Loucy (cell line): ENCODE data around the gene TYW1B.
"Not testable (repeated sequence)": the region's sequence is repeated elsewhere in the genome, so short reads cannot be mapped to it uniquely, and the experiment has no call there.

Source experiments
- H2AFZ ChIP-seq: fragments of 200-600 bp; sonication (generic); 2 replicates; pipeline ENCODE4 v1.6.0; 2016; ENCODE audit warnings: antibody characterized with exemption, mild to moderate bottlenecking, low read length, moderate library complexity
- H3F3A ChIP-seq: fragments of 200-600 bp; 2 replicates; pipeline ENCODE4 v1.6.0; 2016; ENCODE audit warnings: antibody characterized with exemption, low read depth, mild to moderate bottlenecking
- H3K27me3 ChIP-seq: fragments of 200-600 bp; sonication (generic); 2 replicates; pipeline ENCODE4 v1.6.1; 2014; ENCODE audit warnings: low read length, mild to moderate bottlenecking; ENCODE audit not compliant: insufficient read depth, poor library complexity, severe bottlenecking
- H3K36me3 ChIP-seq: fragments of 200-600 bp; sonication (generic); 2 replicates; pipeline ENCODE4 v1.6.1; 2016; ENCODE audit warnings: low read length; ENCODE audit not compliant: insufficient read depth
- H3K4me1 ChIP-seq: fragments of 200-600 bp; sonication (generic); 2 replicates; pipeline ENCODE4 v1.5.1; 2014; ENCODE audit warnings: low read length, mild to moderate bottlenecking; ENCODE audit not compliant: insufficient read depth, poor library complexity, severe bottlenecking
- H3K4me2 ChIP-seq: fragments of 200-600 bp; sonication (generic); 2 replicates; pipeline ENCODE4 v1.6.0; 2014; ENCODE audit warnings: antibody characterized with exemption, low read length, low read depth, mild to moderate bottlenecking; ENCODE audit not compliant: poor library complexity, severe bottlenecking
- H3K4me3 ChIP-seq: fragments of 200-600 bp; sonication (generic); 2 replicates; pipeline ENCODE4 v1.5.1; 2014; ENCODE audit warnings: low read length, mild to moderate bottlenecking, mixed read lengths; ENCODE audit not compliant: poor library complexity, severe bottlenecking
- H3K79me2 ChIP-seq: fragments of 200-600 bp; sonication (generic); 2 replicates; pipeline ENCODE4 v1.6.1; 2014; ENCODE audit warnings: low read length; ENCODE audit not compliant: insufficient read depth
- H3K9ac ChIP-seq: fragments of 200-600 bp; sonication (generic); 2 replicates; pipeline ENCODE4 v1.6.0; 2014; ENCODE audit warnings: mild to moderate bottlenecking, low read depth, low read length, moderate library complexity; ENCODE audit not compliant: poor library complexity, severe bottlenecking
- H3K9me2 ChIP-seq: fragments of 200-600 bp; sonication (generic); replicated peaks from 2 replicates; pipeline ENCODE4 v1.6.1; 2016; ENCODE audit warnings: low read depth, low read length, mixed read lengths
- H3K9me3 ChIP-seq: fragments of 200-600 bp; sonication (generic); 2 replicates; pipeline ENCODE4 v1.6.1; 2014; ENCODE audit warnings: mild to moderate bottlenecking, antibody characterized with exemption, low read length, low read depth; ENCODE audit not compliant: insufficient read depth
- H4K20me1 ChIP-seq: fragments of 200-600 bp; sonication (generic); 2 replicates; pipeline ENCODE4 v1.6.0; 2014; ENCODE audit warnings: antibody characterized with exemption, low read length, mild to moderate bottlenecking; ENCODE audit not compliant: insufficient read depth, poor library complexity, severe bottlenecking
- TF ChIP-seq, protein P1 (sequence below): fragments of 200-600 bp; sonication (generic); conservative IDR thresholded peaks from 2 replicates; pipeline ENCODE4 v1.5.1; 2014; ENCODE audit warnings: mild to moderate bottlenecking, antibody characterized with exemption, low read length

The TYW1B gene

DNA sequence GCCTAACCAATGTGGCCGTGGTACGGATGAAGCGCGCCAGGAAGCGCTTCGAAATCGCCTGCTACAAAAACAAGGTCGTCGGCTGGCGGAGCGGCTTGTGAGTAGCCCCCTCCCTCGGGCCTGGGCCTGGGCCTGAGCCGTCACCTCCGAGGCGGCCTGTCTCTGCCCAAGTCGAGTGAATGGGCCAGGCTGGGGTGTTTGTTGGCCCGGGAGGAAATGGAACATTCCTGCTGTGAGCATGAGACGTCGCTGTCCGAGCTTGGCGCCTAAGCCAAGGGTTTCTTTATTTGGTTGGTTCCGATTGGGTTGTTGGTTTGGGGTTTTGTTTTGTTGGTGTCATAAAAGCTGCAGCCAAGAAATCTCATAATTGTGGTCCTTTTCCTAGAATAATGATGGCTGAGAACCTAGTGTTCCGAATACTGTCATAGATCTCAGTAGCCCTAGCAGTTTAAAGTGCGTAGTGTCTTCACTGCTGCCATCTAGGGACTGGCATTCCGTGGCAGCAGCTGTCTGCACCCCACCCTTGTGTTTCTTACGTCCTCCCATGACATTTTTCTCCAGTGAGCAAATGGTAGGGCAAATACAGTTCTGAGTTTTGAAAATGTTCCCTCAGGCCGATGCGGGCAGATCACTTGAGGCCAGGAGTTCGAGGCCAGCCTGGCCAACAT, 1.8 kb upstream of the TYW1B start:
- Histone ChIP-seq H3K79me2 (peaks cover 39% of the 10 kb centered on the region), H2AFZ (peak overlapping the region; percentile 95), H3K9ac (peak overlapping the region; percentile 77), H3K4me2 (peak overlapping the region; percentile 76), H3K4me3 (peak overlapping the region; percentile 91), H3K36me3 (peaks cover 13% of the 10 kb centered on the region; the same call in 1 of the 2 replicates)
- H3K9me3 ChIP-seq, H3K4me1 ChIP-seq, H3K9me2 ChIP-seq, H4K20me1 ChIP-seq, H3K27me3 ChIP-seq, H3F3A ChIP-seq: not testable (repeated sequence)
- TF ChIP-seq, protein P1, sequence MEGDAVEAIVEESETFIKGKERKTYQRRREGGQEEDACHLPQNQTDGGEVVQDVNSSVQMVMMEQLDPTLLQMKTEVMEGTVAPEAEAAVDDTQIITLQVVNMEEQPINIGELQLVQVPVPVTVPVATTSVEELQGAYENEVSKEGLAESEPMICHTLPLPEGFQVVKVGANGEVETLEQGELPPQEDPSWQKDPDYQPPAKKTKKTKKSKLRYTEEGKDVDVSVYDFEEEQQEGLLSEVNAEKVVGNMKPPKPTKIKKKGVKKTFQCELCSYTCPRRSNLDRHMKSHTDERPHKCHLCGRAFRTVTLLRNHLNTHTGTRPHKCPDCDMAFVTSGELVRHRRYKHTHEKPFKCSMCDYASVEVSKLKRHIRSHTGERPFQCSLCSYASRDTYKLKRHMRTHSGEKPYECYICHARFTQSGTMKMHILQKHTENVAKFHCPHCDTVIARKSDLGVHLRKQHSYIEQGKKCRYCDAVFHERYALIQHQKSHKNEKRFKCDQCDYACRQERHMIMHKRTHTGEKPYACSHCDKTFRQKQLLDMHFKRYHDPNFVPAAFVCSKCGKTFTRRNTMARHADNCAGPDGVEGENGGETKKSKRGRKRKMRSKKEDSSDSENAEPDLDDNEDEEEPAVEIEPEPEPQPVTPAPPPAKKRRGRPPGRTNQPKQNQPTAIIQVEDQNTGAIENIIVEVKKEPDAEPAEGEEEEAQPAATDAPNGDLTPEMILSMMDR: peak; percentile 46; the same call in 1 of the 2 replicates

DNA sequence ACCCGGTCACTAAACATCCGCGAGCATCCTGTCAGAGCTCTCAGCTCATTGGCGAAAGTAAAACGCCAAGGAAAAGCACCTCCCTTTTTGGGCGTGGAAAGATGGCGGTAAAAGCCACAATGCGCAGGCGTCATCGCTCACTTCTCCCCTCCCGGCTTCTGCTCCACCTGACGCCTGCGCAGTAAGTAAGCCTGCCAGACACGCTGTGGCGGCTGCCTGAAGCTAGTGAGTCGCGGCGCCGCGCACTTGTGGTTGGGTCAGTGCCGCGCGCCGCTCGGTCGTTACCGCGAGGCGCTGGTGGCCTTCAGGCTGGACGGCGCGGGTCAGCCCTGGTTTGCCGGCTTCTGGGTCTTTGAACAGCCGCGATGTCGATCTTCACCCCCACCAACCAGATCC, 1.3 kb upstream of the TYW1B start:
- Histone ChIP-seq H2AFZ (peak overlapping the region; percentile 95), H3K4me2 (peak overlapping the region; percentile 76), H3K79me2 (peaks cover 39% of the 10 kb centered on the region), H3K4me3 (peak overlapping the region; percentile 91), H3K9ac (peak overlapping the region; percentile 77)
- H3F3A ChIP-seq, H4K20me1 ChIP-seq, H3K27me3 ChIP-seq, H3K9me2 ChIP-seq, H3K9me3 ChIP-seq, H3K4me1 ChIP-seq, H3K36me3 ChIP-seq: not testable (repeated sequence)

- not testable (repeated sequence) for H2AFZ ChIP-seq, H3K4me1 ChIP-seq, H3K36me3 ChIP-seq, H3K9me2 ChIP-seq, H3K4me3 ChIP-seq, H3K9me3 ChIP-seq, H4K20me1 ChIP-seq, H3K9ac ChIP-seq, H3K4me2 ChIP-seq, H3K27me3 ChIP-seq, H3K79me2 ChIP-seq, H3F3A ChIP-seq
- TF ChIP-seq, protein P1: 0 out of 2 replicates have a peak, but pooled peaks have one; percentile 16
These were observed 4.0 kb downstream of the TYW1B start for GRCh38 chr7:72823765-72824732.

DNA sequence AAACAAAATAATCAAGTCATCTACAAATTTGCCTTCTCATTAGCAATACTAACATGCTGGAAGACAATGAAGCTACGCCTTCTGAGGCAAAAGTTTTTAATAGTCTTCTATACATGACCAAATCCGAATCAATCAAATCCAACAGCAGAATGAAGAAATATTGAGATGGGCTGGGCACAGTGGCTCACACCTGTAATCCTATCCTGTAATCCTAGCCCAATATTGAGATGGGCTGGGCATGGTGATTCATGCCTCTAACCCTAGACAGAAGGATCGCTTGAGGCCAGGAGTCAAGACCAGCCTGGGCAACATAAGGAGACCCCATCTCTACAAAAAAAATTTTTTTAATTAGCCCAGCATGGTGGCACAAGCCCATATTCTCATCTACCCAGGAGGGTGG, 5.5 kb downstream of the TYW1B start:
- not testable (repeated sequence) for H3K9me3 ChIP-seq, H3F3A ChIP-seq, H3K36me3 ChIP-seq

DNA sequence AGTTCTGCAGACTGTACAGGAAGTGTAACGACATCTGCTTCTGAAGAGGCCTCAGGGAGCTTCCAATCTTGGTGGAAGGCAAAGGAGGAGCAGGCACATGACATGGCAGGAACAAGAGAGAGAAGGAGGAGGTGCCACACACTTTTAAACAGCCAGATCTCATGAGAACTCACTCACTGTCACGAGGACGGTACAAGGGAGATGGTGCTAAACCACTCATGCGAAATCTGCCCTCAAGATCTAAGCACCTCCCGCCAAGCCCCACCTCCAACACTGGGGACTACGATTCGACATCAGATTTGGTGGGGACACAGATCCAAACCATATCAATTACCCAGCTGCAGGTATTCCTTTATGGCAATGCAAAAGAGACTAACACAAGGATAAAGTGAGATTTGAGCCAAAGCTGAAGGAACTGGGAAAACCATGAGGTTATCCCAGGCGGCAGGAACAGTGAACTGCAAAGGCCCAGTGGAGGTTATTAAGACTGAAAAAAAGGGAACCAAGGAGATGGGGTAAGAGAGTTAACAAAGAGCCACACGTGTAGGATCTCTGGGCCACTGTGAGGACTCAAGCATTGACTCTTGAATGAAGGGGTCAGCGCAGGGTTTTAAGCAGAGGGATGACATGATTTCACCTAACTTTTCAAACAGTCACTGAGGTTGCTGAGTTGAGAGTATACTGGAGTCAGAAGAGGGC, 9.2 kb downstream of the TYW1B start:
- not testable (repeated sequence) for H3K27me3 ChIP-seq, H3F3A ChIP-seq, H2AFZ ChIP-seq, H4K20me1 ChIP-seq, H3K36me3 ChIP-seq, H3K9me2 ChIP-seq, H3K9me3 ChIP-seq, H3K4me3 ChIP-seq, H3K4me2 ChIP-seq, H3K79me2 ChIP-seq, H3K4me1 ChIP-seq, H3K9ac ChIP-seq

More for the DNA sequence above, 5.5 kb downstream of the TYW1B start:
- H2AFZ ChIP-seq, H3K9me2 ChIP-seq, H3K4me2 ChIP-seq, H3K9ac ChIP-seq, H3K79me2 ChIP-seq, H3K27me3 ChIP-seq, H3K4me1 ChIP-seq, H4K20me1 ChIP-seq, H3K4me3 ChIP-seq: not testable (repeated sequence)
